NCI-H2196 (cell line): ENCODE measurements around the gene BAG3.
A peak's percentile ranks its signal among the peaks of the same experiment; 100 is the strongest.
"Not testable (repeated sequence)": the region's sequence is repeated elsewhere in the genome, so short reads cannot be mapped to it uniquely, and the experiment has no call there.

Experiments
- DNase-seq: peaks from one replicate; lab custom pipeline; 2025; ENCODE audit not compliant: unreplicated experiment; lab: John Stamatoyannopoulos, UW

The BAG3 gene

GRCh38 chr10:119640384-119640783 lies 10.8 kb upstream of the BAG3 start:
- no peak for DNase-seq

DNA sequence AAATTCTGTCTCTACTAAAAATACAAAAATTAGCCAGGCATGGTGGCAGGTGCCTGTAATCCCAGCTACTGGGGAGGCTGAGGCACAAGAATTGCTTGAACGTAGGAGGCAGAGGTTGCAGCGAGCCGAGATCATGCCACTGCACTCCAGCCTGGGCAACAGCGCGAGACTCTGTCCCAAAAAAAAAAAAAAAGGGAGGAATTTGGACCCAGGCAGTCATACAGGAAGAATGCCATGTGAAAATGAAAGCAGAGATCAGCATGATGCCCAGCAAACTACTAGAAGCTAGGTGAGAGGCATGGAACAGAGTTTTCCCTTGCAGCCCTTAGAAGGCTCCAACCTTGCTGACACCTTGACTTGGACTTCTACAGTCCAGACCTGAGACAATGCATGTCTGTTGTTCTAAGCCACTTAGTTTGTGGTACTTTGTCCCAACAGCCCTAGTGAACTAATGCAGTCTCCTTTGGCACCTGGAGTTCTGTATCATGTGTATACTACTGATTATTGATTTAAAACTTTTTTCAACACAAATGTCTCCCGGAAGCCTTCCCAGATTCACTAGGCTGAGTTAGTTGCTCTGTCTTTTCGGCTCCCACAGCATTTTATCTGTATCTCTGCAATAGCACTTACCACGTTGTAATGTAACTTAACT lies 10.2 kb upstream of the BAG3 start:
- no peak for DNase-seq

- no peak for DNase-seq
Observed at GRCh38 chr10:119642556-119643111, 8.5 kb upstream of the BAG3 start.

DNA sequence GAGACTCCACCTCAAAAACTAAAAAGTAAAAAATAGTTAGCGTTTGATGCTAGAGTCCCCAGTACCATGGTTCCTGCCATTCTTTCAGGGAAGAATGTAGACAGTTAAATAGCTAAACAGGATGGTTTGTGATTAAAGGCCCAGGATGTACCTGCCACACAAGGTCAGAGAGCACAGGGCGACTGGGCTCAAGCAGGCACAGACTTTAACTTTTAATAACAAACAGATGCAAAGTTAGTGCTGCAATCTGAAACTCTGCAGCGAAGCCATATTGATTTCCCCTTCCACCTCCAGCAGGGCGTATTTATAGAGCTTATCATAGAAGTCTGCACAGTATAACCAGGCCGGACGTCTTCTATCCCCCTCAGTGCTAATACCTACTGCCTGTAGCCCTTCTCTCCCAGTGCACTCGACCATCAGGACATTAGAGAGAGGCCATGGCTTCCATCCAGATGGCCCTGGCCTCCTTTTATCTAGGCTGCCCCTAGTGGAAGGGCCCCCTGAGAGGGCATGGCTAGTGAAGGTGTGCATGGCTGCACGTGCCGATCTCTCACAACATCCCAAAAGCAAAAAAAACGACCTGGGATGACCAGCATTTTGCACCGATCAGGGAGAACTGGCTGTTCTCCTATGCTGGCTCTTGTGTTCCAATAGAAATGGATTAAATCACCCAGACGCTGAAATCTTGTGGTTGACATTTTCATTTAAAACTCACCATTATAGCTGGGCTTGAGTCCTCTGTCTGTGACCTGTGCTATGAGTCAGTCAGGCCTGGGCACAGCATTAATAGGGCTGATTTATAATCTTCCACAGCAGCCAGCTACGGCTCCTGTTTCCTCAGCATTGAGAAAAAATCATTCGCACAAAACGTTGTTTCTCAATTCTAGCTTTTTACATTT lies 7.6 kb upstream of the BAG3 start:
- no peak for DNase-seq

DNA sequence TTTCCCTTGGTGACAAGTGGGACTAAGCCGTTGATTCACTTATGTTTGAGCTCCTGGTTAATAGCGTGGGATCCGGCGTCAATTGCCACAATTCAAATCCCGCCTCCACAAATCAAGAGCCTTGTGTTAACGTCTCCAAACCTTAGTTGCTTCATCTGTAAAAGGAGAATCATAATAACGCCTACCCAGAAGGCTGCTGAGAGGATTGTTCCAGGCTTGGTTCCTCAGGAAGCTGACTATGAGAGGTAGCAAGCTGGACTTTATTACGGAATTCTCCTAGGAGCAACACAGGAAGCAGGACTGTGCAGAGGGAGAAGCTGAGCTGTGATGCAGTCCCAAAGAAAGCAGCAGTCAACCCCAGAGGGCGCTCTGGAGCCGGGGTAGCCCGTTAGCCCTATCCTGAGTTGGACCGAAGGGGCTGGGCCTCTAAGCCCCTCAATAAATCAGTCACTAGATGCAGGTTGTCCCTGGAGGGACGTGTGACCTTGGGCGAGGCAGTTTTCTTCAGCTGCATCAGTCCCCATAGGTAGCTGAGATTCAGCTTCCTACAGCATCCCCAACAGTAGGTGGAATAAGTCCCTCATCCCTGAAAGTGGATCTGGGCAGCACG lies 6.9 kb upstream of the BAG3 start:
- DNase-seq = no peak

GRCh38 chr10:119644994-119645393 lies 6.2 kb upstream of the BAG3 start:
- DNase-seq = no peak

GRCh38 chr10:119650062-119650461 lies 1.1 kb upstream of the BAG3 start:
- no peak for DNase-seq

GRCh38 chr10:119651514-119652360 lies 557 bp downstream of the BAG3 start:
- no peak for DNase-seq

DNA sequence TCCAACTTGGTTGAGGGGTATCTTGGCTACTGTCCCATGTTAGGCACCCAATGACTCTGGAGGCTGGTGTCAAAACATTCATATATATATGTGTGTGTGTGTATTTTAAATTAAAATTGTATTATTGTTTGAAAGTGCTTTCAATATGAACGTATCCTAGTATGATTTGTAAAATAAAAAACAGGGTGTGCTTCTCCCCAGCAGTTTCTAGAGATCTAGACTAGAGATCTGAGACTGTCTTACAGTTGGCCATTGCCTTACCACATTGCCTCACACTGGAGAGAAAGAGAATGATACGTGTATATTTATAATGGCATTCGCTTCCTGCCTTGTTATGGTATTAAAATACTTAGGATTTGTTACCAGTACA lies 1.2 kb downstream of the BAG3 start:
- peak; percentile 6 for DNase-seq

DNA sequence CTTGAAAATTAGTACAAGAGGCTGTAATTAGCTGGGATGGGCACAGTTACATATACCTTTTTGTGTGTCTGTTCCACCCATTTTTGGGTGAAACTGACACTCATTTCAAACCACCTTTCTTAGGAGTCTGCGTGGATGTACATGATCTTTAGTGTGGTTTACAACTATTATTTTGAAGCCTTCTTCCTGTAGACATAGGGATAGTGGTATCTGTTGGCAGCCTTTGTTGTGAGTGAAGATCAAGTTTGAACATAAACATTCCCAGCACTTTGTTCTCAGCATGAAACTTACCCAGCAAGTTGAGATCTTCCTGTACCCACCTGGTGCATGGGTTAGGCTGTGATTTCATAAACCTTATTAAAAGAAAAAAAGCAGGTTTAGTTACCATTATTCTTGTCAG lies 2.0 kb downstream of the BAG3 start:
- no peak for DNase-seq

DNA sequence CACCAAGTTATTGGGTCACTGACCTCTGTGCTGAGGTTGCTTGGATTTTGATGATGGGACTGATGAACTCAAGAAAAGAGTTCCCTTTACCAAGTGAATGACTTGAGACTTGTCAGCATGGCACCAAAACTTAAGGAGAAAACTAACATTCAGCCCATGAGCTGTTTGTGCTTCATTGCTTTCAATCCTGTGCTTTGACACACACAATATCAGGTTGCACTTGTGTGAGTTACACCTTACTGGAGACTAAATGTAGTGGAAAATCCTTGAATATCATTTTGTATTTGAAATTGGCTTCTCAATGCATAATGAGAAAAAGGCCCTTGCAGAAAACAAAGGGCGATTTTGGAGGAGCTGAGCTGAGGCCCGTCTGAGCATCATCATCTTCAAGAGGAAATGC lies 2.7 kb downstream of the BAG3 start:
- DNase-seq = no peak

DNA sequence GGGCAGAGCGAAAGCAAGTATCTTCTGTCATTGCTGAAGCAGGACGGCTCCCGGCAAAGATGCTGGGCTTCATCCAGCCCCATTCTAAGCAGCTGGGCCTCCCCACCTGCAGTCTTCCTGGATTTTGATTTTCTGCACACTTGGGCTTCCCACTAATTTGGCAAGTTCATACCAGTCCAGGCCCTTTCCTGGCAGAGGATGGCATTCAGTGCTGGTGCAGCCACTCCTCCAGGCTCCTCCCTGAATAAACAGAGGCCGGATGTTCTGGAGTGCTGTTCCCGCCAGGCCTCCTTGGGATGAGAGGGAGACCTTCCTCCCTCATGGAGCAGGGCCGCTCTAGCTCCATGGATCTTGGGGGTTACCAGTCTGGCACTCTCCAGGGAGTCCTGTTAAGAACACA lies 3.4 kb downstream of the BAG3 start:
- peak; percentile 40 for DNase-seq

DNA sequence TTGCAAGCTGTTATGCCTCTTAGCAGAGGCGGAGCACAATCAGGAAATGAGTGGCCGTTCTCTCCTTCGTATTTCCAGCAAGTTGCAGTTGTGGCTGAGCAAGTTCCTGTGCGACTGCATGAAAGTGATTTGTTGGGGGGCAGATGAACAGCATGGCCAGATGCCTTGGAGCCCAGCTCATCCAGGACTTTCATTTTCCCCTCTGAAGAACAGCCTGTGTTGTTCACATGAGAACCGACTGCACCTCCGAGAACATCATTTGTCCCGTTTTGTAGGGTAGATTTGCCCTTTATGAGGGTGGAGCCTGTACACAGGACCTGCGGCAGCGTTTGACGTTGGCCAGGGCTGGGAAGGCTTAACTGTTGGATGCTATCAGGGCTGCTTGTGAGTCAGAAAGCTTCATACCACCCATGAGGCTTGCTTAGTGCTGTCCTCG lies 4.4 kb downstream of the BAG3 start:
- no peak for DNase-seq

- no peak for DNase-seq
Observed at GRCh38 chr10:119656760-119657159, 5.6 kb downstream of the BAG3 start.

- no peak for DNase-seq
Observed at GRCh38 chr10:119657725-119658124, 6.5 kb downstream of the BAG3 start.

GRCh38 chr10:119658274-119658673 lies 7.1 kb downstream of the BAG3 start:
- DNase-seq = peak; percentile 21

DNA sequence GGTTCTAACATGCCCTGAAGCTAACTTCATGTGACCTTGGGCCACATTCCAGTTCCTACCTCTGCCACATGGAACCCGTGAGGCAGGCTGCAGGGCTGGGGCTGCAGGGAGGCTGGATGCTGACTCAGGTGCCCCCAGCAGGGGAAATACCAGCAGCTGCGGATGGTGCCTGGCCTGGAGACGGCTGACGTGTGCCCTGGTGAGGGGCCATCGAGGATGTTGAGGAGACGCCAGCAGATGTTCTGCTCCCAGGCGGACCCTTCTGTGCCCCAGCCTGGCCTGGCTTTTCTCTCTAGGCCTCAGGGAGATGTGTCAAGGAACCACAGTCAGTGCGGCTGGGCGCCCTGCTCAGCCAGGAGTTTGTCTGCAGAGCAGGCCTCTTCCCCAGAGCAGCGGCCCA lies 8.8 kb downstream of the BAG3 start:
- DNase-seq = no peak

DNA sequence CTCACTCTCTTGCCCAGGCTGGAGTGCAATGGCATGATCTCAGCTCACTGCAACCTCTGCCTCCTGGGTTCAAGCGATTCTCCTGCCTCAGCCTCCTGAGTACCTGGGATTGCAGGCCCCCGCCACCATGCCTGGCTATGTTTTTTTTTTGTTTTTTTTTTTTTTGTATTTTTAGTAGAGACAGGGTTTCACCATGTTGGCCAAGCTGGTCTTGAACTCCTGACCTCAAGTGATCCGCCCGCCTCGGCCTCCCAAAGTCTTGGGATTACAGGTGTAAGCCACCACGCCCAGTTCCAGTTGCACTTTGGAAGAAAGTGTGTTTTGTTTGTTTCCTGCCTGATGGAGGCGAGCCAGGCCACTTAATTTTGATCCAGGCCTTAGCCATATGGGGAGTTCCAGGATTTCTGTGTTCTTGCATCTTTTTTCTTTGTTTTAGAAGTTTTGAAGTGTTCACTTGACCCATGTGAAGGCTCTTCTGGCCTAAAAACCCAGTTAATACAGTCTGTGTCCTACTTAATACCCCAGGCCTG lies 11.0 kb downstream of the BAG3 start:
- not testable (repeated sequence) for DNase-seq

DNA sequence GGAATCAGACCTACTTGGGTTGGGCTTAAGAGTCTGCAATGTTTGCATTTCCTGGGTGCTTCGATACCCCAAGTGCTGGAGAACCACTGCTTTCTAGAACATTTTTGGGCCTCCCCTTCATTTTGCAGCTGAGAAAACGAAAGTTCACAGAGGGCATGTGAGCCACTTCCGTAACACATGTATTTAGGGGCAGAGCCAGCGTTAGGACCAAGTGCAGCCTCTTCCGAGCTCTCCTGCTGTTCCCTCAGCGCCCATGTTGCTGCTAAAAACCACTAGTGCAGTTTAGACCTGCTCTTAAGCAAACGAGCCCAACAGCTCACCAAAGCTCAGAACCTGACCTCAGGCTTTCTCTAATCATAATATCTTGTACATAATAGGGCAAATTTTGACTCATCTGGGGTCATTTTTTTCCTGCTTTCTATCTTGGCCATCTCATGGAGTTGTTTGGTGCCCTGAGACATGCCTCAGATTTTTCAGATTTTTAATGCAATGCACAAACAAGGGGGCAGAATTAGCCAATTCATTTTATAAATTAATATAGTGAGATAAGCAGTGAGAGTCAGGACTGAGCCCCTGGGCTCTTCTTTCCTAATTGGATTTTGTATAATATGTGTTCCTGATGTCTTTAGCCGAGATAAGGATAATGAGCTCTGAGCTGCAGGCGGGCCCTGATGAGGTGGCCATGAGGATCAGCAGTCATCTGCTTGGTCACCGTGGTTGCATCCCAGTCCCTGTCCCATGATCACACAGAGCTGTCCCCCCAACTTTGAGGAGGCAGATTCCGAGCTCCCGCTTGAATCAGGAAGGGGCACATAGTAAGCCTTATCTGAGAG lies 12.9 kb downstream of the BAG3 start:
- no peak for DNase-seq
